ENCODE data around the gene NTM.

The NTM gene

DNA sequence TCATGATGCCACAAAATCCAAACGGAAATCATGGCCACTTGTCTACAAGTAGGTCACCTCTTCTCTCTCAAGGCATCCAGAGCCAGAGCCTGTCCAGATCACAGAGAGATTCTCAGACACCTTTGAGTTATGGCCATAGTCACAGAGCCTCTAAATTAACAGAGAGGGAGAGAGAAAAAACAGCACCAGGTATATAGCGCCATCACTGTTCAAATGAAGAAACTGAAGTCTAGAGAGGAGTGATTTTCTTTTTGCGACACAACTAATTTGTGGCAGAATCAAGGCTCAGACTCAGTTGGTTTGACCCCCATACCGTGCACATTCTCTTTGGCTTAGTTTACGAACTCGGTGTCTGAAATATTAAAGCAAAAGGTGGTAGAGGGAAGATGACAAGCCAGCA lies 512.9 kb downstream of the NTM start:
- H3K36me3 ChIP-seq (ENCODE audit: insufficient read depth, low read length) = no peaks in the 10 kb centered on the region
- H3K9ac ChIP-seq (ENCODE audit: low read length) = no peak overlapping the region
- no peak overlapping the region for H3K4me3 ChIP-seq (ENCODE audit: low read depth in 1 of 2, low read length in 2 of 2)
- H3K4me1 ChIP-seq (ENCODE audit: insufficient read depth, low read length) = peaks cover 4% of the 10 kb centered on the region
- H3K9me3 ChIP-seq (ENCODE audit: low read length) = no peaks in the 10 kb centered on the region
- H3K27me3 ChIP-seq (ENCODE audit: control insufficient read depth in 1 of 2, insufficient read depth in 2 of 2, low read length in 2 of 2) = no peaks in the 10 kb centered on the region
- H3K27ac ChIP-seq (ENCODE audit: low read depth, low read length) = no peak overlapping the region

DNA sequence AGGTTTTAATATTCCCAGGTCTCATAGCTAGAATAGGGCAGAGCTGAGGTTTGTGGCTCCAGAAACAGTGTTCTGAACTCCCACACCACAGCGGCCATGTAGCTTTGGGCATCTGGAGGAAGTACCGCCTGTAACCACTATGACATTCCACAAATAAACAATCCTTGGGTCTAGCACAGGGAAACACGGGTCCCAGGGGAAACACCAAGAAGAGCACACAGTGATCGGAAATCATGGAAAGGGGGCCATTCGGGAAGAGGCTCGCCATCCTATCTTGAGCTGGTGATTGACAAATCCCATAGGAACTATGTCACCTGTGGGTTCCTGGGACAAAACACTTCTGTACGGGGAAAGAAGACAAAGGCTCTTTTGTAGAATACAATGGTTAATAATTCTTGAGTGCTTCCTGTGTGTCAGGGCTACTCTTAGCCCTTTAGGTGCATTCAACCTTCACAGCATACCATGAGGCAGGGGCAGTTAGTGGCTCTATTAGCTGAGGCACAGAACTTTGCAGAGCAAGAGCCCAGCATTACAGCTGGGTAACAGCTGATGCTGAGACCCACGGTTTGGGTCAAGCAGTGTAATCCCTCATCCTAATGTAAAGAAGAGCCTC lies 514.2 kb downstream of the NTM start:
- Histone ChIP-seq H3K27ac (ENCODE audit: low read depth, low read length) (no peak overlapping the region), H3K9me3 (ENCODE audit: low read length) (no peaks in the 10 kb centered on the region), H3K4me3 (ENCODE audit: low read depth in 1 of 2, low read length in 2 of 2) (no peak overlapping the region), H3K27me3 (ENCODE audit: control insufficient read depth in 1 of 2, insufficient read depth in 2 of 2, low read length in 2 of 2) (no peaks in the 10 kb centered on the region), H3K4me1 (ENCODE audit: insufficient read depth, low read length) (peaks cover 16% of the 10 kb centered on the region), H3K36me3 (ENCODE audit: insufficient read depth, low read length) (no peaks in the 10 kb centered on the region), H3K9ac (ENCODE audit: low read length) (no peak overlapping the region)

DNA sequence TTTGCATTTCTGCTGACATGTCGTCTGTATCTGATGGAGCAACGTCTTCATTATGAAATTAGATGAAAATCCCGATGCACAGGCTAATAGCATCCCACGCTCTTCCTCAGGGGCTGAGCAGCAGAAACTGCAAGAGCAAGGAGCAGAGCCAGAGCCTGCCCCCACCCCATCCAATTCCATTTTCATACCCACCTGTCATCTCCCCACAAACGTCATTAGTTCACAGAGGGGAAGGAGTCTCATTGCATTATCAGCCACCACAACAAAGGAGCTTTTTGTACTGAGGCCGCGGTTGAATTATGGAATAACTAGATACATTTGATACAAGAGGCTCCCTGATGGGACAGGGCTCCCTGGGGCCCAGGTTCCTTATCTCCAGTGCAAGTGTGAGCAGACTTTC lies 515.0 kb downstream of the NTM start:
- Histone ChIP-seq H3K4me1 (ENCODE audit: insufficient read depth, low read length) (peaks cover 25% of the 10 kb centered on the region), H3K9me3 (ENCODE audit: low read length) (no peaks in the 10 kb centered on the region), H3K27ac (ENCODE audit: low read depth, low read length) (no peak overlapping the region), H3K9ac (ENCODE audit: low read length) (no peak overlapping the region), H3K4me3 (ENCODE audit: low read depth in 1 of 2, low read length in 2 of 2) (no peak overlapping the region), H3K27me3 (ENCODE audit: control insufficient read depth in 1 of 2, insufficient read depth in 2 of 2, low read length in 2 of 2) (no peaks in the 10 kb centered on the region), H3K36me3 (ENCODE audit: insufficient read depth, low read length) (no peaks in the 10 kb centered on the region)

DNA sequence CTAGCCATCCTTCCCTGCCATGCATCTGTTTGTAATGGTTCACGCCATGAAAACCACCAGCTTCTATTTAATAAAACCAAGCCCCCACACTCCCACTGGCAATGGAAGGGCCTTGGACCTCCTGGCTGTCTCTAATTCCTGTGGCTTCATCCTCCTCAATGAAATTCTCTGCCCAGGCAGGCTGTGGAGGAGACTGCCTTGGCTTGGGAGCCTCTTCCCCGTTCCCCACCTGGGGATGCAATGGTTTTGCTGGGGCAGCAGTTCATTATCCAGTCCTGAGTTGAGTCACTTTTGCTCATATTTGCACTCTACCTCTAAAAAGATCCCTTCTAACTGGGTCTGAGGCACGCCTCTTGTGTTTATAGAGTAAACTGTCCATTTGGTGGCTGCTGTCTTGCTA lies 515.8 kb downstream of the NTM start:
- H3K4me3 ChIP-seq (ENCODE audit: low read depth in 1 of 2, low read length in 2 of 2) = no peak overlapping the region
- peaks cover 29% of the 10 kb centered on the region for H3K4me1 ChIP-seq (ENCODE audit: insufficient read depth, low read length)
- H3K9me3 ChIP-seq (ENCODE audit: low read length) = no peaks in the 10 kb centered on the region
- H3K27ac ChIP-seq (ENCODE audit: low read depth, low read length) = no peak overlapping the region
- no peaks in the 10 kb centered on the region for H3K27me3 ChIP-seq (ENCODE audit: control insufficient read depth in 1 of 2, insufficient read depth in 2 of 2, low read length in 2 of 2)
- H3K9ac ChIP-seq (ENCODE audit: low read length) = no peak overlapping the region
- H3K36me3 ChIP-seq (ENCODE audit: insufficient read depth, low read length) = no peaks in the 10 kb centered on the region

DNA sequence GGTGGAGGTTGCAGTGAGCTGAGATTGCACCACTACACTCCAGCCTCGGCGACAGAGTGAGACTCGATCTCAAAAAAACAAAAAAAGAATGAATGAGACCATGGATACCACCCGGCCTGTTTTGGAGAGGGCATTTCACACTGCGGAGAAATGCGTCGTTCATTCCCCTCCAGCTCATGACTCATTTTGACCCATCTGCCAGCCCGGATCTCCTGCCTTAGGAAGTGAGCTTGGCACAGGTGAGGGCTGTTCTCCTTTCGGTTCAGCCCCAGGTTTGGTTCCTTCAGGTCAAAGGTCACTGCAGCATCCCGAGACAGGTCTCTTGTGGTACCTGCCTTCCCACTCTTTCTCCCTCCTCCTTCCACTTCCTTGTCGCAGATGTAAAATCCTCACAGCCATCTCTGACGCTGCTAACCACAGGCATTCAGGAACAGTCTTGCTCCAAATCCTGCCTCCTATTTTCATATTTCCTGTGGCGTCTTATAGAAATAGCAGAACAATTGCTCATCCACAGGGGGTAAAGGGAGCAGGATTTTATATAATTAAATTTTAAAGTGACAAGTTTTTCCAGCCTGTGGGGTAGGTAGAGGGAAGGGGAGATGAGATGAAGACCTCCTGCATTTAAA lies 517.9 kb downstream of the NTM start:
- Histone ChIP-seq H3K27ac (ENCODE audit: low read depth, low read length) (peak overlapping the region; percentile 60), H3K27me3 (ENCODE audit: control insufficient read depth in 1 of 2, insufficient read depth in 2 of 2, low read length in 2 of 2) (no peaks in the 10 kb centered on the region), H3K36me3 (ENCODE audit: insufficient read depth, low read length) (no peaks in the 10 kb centered on the region), H3K4me1 (ENCODE audit: insufficient read depth, low read length) (peaks cover 29% of the 10 kb centered on the region), H3K4me3 (ENCODE audit: low read depth in 1 of 2, low read length in 2 of 2) (no peak overlapping the region), H3K9me3 (ENCODE audit: low read length) (no peaks in the 10 kb centered on the region), H3K9ac (ENCODE audit: low read length) (no peak overlapping the region)

DNA sequence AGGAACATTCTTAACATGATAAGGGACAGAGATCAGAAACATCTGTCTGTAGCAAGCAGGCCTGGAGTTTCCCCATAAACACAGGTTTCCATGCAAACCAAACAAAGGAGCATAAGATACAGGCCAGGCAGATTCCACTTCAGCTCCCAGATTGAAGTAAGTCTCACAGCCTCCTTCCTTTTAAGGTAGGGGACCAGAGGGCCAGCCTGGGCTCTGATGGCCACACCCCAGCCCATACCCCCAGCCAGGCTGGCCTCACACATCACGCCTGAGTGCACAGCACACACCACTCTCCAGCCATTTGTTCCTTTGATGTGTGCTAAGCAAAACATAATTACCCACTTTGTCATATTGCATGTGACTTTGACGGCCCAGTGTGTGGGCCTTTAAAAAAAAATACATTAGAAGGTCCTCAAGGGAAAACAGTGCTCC lies 518.7 kb downstream of the NTM start:
- H3K27ac ChIP-seq (ENCODE audit: low read depth, low read length) = peak overlapping the region; percentile 60
- H3K36me3 ChIP-seq (ENCODE audit: insufficient read depth, low read length) = no peaks in the 10 kb centered on the region
- H3K9ac ChIP-seq (ENCODE audit: low read length) = no peak overlapping the region
- no peak overlapping the region for H3K4me3 ChIP-seq (ENCODE audit: low read depth in 1 of 2, low read length in 2 of 2)
- peaks cover 29% of the 10 kb centered on the region for H3K4me1 ChIP-seq (ENCODE audit: insufficient read depth, low read length)
- H3K27me3 ChIP-seq (ENCODE audit: control insufficient read depth in 1 of 2, insufficient read depth in 2 of 2, low read length in 2 of 2) = no peaks in the 10 kb centered on the region
- no peaks in the 10 kb centered on the region for H3K9me3 ChIP-seq (ENCODE audit: low read length)

DNA sequence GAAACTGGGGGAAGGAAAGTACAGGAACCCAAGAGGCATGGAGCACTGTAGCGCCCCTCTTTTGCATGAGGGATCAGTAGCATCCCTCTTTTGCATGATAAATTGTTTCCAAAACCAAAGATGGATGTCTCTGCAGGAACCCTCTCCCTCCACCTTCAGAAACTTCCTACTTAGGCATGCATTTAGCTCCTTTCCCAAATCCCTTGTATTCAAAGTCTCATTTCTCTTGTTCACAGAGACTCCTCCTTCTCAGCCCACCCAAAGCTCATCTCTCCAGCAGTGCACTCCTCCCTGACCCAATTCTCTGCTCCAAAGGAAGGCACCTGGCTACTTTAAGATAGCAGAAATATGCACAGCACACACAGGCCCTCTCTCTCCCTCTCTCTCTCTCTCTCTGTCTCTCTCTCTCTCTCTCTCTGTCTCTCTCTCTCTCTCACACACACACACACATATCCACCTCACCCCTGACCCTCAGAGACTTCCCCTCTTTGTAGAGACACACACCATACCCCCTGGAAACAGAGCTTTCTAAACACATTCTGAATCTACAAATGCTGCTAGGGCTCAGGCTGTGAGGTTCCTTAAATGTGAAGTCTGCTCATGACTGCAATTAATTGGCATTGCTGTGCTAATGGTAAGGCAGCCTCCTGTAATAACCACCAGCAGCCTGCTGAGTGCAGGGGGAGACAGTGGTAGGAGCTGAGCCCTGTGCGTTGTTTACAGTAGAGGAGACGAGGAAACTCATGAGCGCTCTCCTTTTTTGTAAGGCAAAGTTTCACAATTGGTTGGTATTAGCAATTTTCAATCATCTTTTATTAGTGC lies 519.6 kb downstream of the NTM start:
- no peak overlapping the region for H3K9ac ChIP-seq (ENCODE audit: low read length)
- H3K9me3 ChIP-seq (ENCODE audit: low read length) = no peaks in the 10 kb centered on the region
- H3K4me3 ChIP-seq (ENCODE audit: low read depth in 1 of 2, low read length in 2 of 2) = no peak overlapping the region
- peaks cover 29% of the 10 kb centered on the region for H3K4me1 ChIP-seq (ENCODE audit: insufficient read depth, low read length)
- peak overlapping the region; percentile 60 for H3K27ac ChIP-seq (ENCODE audit: low read depth, low read length)
- H3K36me3 ChIP-seq (ENCODE audit: insufficient read depth, low read length) = no peaks in the 10 kb centered on the region
- no peaks in the 10 kb centered on the region for H3K27me3 ChIP-seq (ENCODE audit: control insufficient read depth in 1 of 2, insufficient read depth in 2 of 2, low read length in 2 of 2)

DNA sequence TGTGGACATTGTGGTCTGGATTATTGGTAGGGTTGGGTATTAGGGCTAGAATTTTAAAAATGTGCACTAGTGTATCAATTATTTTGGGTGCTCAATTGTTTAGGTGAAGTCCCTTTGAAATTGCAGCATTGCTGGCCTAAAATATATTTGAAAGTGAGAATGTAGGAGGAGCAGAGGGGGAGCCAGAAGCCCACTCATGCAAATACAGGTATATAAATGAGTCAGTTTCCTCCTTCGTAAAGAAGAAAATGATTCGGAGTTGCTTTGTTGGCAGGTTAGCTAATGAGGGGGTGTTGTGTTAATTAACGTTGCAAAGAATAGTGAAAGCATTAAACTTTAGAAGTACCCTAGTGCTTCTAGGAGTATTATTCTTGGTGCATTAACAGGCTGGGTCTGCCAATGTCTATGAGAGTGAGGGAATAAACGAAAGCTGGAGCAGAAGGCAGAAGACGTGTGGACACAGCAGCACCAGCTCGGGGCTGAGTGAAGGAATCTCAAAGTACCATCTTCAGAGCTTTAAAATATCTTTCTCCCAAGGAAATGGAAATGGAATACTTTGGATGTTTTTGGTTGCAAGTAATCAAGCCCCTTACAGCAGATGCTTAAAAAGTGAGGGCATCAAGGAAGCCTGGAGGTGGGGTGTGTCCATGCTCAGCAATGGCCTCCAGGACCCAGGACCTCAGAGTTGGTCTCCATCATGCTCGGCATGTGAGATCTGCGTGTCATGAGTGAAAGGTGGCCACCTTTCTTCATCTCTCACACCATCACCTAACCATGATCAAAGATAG lies 522.9 kb downstream of the NTM start:
- Histone ChIP-seq H3K27ac (ENCODE audit: low read depth, low read length) (no peak overlapping the region), H3K9ac (ENCODE audit: low read length) (no peak overlapping the region), H3K27me3 (ENCODE audit: control insufficient read depth in 1 of 2, insufficient read depth in 2 of 2, low read length in 2 of 2) (no peaks in the 10 kb centered on the region), H3K4me1 (ENCODE audit: insufficient read depth, low read length) (peaks cover 26% of the 10 kb centered on the region), H3K4me3 (ENCODE audit: low read depth in 1 of 2, low read length in 2 of 2) (no peak overlapping the region), H3K9me3 (ENCODE audit: low read length) (no peaks in the 10 kb centered on the region), H3K36me3 (ENCODE audit: insufficient read depth, low read length) (no peaks in the 10 kb centered on the region)

DNA sequence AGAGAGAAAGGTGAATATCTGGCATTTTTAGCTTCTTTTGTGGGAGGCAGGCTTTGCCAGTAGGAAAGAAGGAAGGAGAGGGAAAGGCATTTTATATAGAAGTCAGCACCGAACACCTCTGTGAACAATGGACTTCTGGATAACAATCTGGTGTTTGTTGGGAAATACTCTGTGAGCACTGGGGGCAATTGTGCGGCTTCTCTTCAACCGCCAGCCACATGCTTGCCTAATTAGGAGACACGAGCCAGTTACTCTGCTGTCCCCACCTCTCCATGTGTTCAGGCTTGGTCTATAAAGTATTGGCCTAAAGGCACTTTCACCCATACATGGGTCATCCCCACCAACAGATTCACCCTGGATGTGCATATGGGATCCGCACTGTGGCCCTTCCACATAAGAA lies 523.6 kb downstream of the NTM start:
- Histone ChIP-seq H3K4me1 (ENCODE audit: insufficient read depth, low read length) (peaks cover 19% of the 10 kb centered on the region), H3K27ac (ENCODE audit: low read depth, low read length) (no peak overlapping the region), H3K9ac (ENCODE audit: low read length) (no peak overlapping the region), H3K36me3 (ENCODE audit: insufficient read depth, low read length) (no peaks in the 10 kb centered on the region), H3K4me3 (ENCODE audit: low read depth in 1 of 2, low read length in 2 of 2) (no peak overlapping the region), H3K27me3 (ENCODE audit: control insufficient read depth in 1 of 2, insufficient read depth in 2 of 2, low read length in 2 of 2) (no peaks in the 10 kb centered on the region), H3K9me3 (ENCODE audit: low read length) (no peaks in the 10 kb centered on the region)

DNA sequence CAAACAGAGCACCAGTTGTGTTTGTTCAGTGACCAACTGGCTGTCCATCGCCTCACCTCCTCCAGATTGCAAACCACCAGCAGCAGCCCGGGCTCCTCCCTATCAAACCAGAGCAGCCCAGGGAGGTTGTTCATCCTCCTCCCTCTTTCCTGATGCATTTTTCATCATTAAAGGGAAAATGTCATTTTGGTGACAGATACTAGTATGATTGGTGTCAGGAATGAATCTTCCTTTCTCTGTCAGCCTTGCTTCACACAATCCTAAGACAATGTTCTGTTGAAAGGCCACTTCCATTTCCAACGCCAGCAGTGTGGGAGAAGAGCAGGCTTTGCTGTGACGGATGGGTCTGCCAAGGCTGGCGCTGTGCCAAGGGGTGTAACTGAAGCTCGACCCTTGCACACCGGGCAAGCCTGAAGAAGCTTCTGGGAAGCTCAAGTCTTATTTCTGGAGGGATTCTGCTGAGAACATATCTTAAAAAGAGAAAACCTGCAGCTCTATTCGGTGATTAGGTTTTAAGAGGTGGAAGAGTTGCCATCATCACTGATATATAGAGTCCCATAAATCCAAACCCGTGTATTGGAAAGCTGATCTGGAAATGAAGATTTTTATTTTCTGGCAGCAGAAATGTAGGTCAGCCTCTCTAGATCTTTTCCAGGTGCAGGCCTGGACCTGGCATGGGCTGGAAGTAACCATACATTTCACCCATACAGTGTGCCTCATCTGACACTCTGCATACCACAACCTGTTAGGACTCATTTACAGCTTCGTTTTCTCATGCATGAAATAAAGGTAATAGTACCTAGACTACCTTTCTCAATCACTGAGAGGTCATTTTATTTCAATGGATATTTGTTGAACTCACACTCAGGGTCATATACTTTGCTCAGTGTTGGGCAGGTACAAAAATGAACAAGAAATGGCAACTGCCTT lies 524.5 kb downstream of the NTM start:
- H3K27me3 ChIP-seq (ENCODE audit: control insufficient read depth in 1 of 2, insufficient read depth in 2 of 2, low read length in 2 of 2) = no peaks in the 10 kb centered on the region
- H3K36me3 ChIP-seq (ENCODE audit: insufficient read depth, low read length) = no peaks in the 10 kb centered on the region
- H3K27ac ChIP-seq (ENCODE audit: low read depth, low read length) = no peak overlapping the region
- no peaks in the 10 kb centered on the region for H3K9me3 ChIP-seq (ENCODE audit: low read length)
- peaks cover 10% of the 10 kb centered on the region for H3K4me1 ChIP-seq (ENCODE audit: insufficient read depth, low read length)
- no peak overlapping the region for H3K9ac ChIP-seq (ENCODE audit: low read length)
- H3K4me3 ChIP-seq (ENCODE audit: low read depth in 1 of 2, low read length in 2 of 2) = no peak overlapping the region
